Type B pancreatic cell (in vitro differentiated cells): ENCODE measurements around the gene CCDC9B. TPM values are rescaled to one million over a fixed set of nuclear protein-coding genes. Genes with fewer than 3 reads are reported as not detected.

Experiments
- DNase-seq: peaks from one replicate; pipeline ENCODE4 v3.0.0; 2021; ENCODE audit warnings: mixed read lengths; ENCODE audit not compliant: unreplicated experiment; ENCODE audit errors: extremely low spot score
- H3K27ac Mint-ChIP-seq: 2 replicates; pipeline ENCODE4 v1.8.0; 2021; ENCODE audit warnings: mild to moderate bottlenecking, mixed read lengths
- H3K27me3 Mint-ChIP-seq: 2 replicates; pipeline ENCODE4 v1.8.0; 2021; ENCODE audit warnings: mixed read lengths
- H3K36me3 Mint-ChIP-seq: 2 replicates; pipeline ENCODE4 v1.8.0; 2021; ENCODE audit warnings: mixed read lengths
- H3K4me1 Mint-ChIP-seq: one replicate; pipeline ENCODE4 v1.8.0; 2021; ENCODE audit warnings: mixed read lengths; ENCODE audit not compliant: unreplicated experiment
- H3K4me3 Mint-ChIP-seq: 2 replicates; pipeline ENCODE4 v1.8.0; 2021; ENCODE audit warnings: mild to moderate bottlenecking, mixed read lengths
- H3K9me3 Mint-ChIP-seq: 2 replicates; pipeline ENCODE4 v1.8.0; 2021; ENCODE audit warnings: mixed read lengths
- CTCF ChIP-seq: fragments of 200-600 bp; sonication (generic); conservative IDR thresholded peaks from 2 replicates; pipeline ENCODE4 v1.5.0; 2021; ENCODE audit warnings: antibody characterized with exemption, mild to moderate bottlenecking
- total RNA-seq: library from RNA; stranded (reverse); gene quantifications from 2 replicates; pipeline ENCODE4 v1.2.1, GENCODE V29; 2021; ENCODE audit warnings: low replicate concordance

CCDC9B gene
- total RNA-seq, 1 donor from 2014 or later, result 2.4 TPM

DNA sequence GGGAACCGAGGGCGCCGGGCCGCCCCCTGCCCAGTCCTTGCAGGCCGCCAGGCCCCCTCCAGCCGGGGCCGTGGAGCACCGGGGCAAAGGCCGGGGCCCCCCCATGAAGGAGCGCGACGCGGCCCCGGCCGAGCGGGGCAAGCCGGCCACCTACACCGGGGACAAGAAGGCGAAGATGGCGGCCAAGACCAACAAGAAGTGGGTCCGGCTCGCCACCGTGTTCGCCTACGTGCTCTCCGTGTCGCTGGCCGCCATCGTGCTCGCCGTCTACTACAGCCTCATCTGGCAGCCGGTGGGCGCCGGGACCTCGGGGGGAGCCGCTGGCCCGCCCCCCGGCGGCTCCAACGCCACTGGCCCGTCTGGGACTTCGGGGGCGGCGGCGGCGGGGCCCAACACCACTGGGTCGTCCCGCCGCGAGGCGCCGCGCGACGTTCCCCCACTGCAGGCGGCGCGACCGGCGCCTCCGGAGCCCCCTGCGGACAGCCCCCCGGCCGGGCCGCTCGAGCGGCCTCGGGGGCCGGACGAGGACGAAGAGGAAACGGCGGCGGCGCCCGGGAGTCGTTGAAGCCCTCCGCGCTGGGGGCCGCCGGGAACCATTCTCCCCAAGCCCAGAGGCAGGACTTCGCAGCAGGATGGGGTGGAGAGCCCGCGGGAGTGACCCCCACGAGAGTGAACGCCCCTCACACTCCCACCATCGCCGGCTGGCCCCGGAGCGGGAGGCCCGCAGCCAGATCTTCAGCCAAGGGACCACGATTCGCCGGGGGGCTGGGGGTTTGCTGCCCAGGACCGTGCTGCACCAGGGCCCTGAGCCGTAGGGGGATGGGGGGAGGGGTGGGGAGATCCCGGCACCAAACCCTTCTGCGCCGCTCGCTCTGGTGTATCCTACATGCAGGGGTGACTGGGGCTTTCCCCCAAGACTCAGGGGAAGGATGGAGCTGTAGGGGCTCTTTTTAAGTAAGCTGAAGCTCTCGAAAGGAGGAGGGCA, 16.5 kb downstream of the CCDC9B start:
- peak overlapping the region; percentile 89 for H3K4me3 Mint-ChIP-seq
- no peaks in the 10 kb centered on the region for H3K9me3 Mint-ChIP-seq
- peaks cover 46% of the 10 kb centered on the region for H3K4me1 Mint-ChIP-seq
- H3K27ac Mint-ChIP-seq, result no peak overlapping the region
- H3K36me3 Mint-ChIP-seq, result peaks cover 3% of the 10 kb centered on the region
- no peak for TF ChIP-seq CTCF
- DNase-seq, result peak; percentile 68
- peaks cover 23% of the 10 kb centered on the region for H3K27me3 Mint-ChIP-seq

DNA sequence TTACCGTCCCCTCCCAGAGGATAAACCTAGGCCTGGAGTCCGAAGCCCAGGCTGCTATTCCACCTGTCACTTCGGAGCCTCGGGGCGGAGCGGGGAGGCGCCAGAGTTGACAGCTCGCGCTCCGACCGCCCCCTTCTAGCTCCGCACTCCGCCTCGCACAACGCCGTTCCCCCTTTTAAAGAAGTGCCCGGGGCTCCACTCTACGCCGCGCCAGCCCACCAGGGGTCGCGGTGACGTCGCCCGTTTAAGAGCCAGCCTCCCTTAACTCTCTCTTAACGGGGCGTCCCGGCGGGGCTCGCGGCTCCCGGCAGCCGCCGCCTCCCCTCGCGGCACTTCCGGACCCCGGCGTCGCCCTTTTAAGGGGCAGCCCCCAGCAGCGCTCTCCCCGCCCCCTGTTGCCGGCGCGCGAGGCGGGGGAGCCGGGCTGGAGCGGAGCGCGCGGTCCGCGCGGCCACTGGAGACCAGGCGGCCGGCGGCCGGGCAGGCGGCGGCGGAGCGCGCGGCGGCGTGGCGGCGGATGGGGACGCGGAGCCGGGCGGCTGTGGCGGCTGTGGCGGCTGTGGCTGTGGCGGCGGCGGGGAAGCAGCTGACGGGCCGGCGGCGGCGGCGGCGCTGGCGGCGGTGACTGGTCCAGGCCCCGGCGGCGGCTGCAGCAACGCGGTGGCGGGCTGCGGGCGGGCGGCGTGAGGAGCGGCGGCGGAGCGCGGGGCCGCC, 17.3 kb downstream of the CCDC9B start, which contains the start of gene INAFM2:
Gene INAFM2, plus strand, starts transcription at position 454 of the 714 bp plus-strand sequence. CDS start 364 bp downstream, outside the sequence.
- Mint-ChIP-seq H3K27me3 (peaks cover 23% of the 10 kb centered on the region), H3K36me3 (peaks cover 3% of the 10 kb centered on the region), H3K4me3 (peak within 1 kb of the TSS; percentile 89), H3K9me3 (no peaks in the 10 kb centered on the region), H3K27ac (no peak within 1 kb of the TSS), H3K4me1 (peaks cover 38% of the 10 kb centered on the region)
- peak; percentile 94 for DNase-seq
- TF ChIP-seq CTCF, result peak; percentile 81

GRCh38 chr15:40322531-40323238, 18.1 kb downstream of the CCDC9B start:
- no peak for DNase-seq

DNA sequence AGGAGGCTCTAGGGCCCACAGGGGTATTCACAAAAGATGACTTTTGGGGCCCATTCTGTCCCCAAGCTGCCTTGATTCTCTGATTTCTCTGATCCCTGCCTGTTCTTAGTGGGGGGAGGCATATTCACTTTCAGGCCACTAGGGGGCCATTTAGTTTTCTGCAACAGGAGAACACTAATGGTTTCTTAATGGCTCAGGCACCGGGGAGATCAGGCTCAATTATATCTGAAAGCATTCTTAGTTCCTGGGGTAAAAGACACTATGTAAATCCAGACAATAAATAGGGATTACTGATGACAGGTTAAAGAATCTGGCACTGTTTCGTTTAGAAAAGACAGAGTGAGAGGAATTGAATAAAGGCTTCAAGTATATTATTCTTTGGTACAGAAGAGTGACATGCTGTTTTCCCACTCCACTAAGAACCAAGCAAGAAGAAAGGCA, 19.8 kb downstream of the CCDC9B start:
- Mint-ChIP-seq H3K27me3 (peaks cover 32% of the 10 kb centered on the region), H3K36me3 (peaks cover 3% of the 10 kb centered on the region), H3K4me3 (peak overlapping the region; percentile 60), H3K27ac (no peak overlapping the region), H3K4me1 (peaks cover 16% of the 10 kb centered on the region), H3K9me3 (no peaks in the 10 kb centered on the region)
- TF ChIP-seq CTCF, result peak; percentile 94
- DNase-seq, result no peak

More at GRCh38 chr15:40322531-40323238, 18.1 kb downstream of the CCDC9B start:
- Mint-ChIP-seq H3K36me3 (peaks cover 3% of the 10 kb centered on the region), H3K9me3 (no peaks in the 10 kb centered on the region), H3K4me1 (peaks cover 31% of the 10 kb centered on the region), H3K4me3 (peak overlapping the region; percentile 87), H3K27ac (no peak overlapping the region), H3K27me3 (peaks cover 23% of the 10 kb centered on the region)
- TF ChIP-seq CTCF, result no peak

GRCh38 chr15:40320409-40320808, 20.3 kb downstream of the CCDC9B start:
- Mint-ChIP-seq H3K4me1 (peaks cover 13% of the 10 kb centered on the region), H3K27me3 (peaks cover 36% of the 10 kb centered on the region), H3K36me3 (peaks cover 3% of the 10 kb centered on the region)

More at GRCh38 chr15:40320409-40320808, 20.3 kb downstream of the CCDC9B start:
- Mint-ChIP-seq H3K9me3 (no peaks in the 10 kb centered on the region), H3K27ac (no peak overlapping the region), H3K4me3 (no peak overlapping the region)
- no peak for DNase-seq
- no peak for TF ChIP-seq CTCF
